ENCODE data around the gene SERPINA6.

The SERPINA6 gene

DNA sequence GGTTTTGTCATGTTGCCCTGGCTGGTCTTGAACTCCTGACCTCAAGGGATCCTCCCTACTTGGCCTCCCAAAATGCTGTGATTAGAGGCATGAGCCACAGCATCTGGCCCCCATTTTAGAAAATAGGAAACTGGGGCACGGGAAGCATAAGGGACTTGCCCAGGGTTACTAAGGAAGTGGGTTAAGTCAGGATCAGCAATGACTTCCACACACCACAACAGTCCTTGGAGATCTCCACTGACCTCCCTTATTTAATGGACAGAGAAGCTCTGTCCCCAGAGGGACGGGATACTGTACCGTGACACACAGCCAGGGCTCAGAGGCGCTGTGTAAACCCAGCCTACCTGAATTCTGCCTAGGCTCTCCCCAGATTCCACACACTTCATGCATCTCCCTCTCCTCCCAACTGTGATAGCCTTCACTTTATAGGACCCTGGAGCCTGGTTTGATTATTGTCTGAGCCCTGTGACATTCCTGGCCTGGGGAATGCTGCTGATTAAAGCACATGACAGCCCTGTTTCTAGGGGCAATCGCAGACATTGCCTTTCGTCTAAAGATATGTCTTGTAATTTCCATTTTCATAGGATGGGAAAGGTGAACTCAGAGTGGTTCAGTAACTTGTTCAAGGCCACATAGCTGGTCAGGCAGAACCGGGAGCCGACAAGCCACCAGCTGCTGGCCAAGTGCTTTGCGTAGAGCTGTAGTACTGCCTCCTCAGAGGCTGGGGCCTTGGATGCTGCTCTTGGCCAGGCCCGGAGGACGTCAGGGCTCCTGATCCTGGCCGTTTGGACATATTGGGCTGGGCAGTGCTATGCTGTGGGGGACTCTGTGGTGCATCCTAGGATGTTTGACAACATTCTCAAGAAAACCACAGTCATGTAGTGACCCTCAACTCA, 44.5 kb upstream of the SERPINA6 start:
- TF ChIP-seq, protein P1, sequence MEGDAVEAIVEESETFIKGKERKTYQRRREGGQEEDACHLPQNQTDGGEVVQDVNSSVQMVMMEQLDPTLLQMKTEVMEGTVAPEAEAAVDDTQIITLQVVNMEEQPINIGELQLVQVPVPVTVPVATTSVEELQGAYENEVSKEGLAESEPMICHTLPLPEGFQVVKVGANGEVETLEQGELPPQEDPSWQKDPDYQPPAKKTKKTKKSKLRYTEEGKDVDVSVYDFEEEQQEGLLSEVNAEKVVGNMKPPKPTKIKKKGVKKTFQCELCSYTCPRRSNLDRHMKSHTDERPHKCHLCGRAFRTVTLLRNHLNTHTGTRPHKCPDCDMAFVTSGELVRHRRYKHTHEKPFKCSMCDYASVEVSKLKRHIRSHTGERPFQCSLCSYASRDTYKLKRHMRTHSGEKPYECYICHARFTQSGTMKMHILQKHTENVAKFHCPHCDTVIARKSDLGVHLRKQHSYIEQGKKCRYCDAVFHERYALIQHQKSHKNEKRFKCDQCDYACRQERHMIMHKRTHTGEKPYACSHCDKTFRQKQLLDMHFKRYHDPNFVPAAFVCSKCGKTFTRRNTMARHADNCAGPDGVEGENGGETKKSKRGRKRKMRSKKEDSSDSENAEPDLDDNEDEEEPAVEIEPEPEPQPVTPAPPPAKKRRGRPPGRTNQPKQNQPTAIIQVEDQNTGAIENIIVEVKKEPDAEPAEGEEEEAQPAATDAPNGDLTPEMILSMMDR (conservative IDR thresholded peaks at IDR 0.05; ENCODE audit: low read depth, low read length), result no peak
- no peak overlapping the region for H3K4me3 ChIP-seq (ENCODE audit: low read length)
- no peak for DNase-seq (ENCODE audit: low read depth)

DNA sequence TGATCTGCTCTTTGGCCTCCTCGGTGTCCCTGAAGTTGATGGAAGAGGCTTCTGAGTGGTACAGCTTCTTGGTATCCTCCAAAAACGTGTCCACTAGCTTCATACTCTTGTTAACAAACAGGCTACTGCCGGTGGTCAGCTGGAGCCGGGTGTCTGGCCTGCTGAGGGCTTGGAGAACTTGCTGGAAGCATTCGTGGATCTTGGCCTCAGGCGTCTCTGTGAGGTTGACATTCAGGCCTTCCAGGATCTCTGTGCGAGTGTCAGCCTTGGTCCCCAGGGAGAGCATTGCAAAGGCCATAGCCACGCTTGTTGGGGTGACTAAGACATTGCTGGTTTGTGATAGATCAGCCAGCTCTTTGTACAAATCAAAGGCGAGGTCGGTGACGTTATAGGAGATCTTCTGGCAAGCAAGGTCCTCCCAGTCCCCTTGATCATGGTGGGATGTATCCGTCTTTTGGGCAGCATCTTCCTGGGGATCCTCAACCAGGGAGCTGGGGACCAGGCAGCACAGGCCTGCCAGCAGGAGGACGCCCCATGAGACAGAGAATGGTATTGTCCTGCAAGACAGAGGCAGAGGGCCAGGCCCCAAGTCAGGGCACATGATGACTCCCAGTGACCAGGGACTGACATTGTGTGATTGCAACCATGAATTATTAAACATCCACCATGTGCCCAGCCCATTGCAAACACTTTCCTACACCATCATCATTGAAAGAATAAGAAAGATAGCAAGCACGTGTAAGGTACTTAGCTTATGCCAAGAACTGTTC, 43.2 kb upstream of the SERPINA6 start, which contains the start of gene SERPINA2:
TSS of gene SERPINA2 (minus strand) at position 553 of the 770 bp plus-strand sequence.
- TF ChIP-seq, protein P1 (conservative IDR thresholded peaks at IDR 0.05; ENCODE audit: low read depth, low read length), result no peak
- no peak within 1 kb of the TSS for H3K4me3 ChIP-seq (ENCODE audit: low read length)
- no peak for DNase-seq (ENCODE audit: low read depth)

DNA sequence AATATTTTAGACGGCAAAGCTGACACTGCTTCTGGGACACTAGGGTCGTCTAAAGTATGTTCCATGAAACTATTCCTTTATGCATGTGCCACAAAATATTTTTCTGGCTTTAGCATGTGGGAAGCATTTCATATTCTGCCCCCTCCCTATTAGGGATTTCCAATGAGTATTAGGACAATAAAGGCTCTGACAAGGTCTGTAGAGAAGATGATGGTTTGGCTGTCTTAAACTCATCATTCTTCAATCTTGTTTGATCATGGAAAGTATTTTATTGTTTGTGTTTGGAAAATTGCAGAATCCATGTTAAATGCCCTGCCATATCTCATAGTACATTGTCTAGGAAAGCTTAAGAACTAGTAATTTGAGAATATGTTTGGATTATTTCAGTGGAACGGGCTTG, 42.5 kb upstream of the SERPINA6 start:
- TF ChIP-seq, protein P1 (conservative IDR thresholded peaks at IDR 0.05; ENCODE audit: low read depth, low read length), result no peak
- H3K4me3 ChIP-seq (ENCODE audit: low read length), result no peak overlapping the region
- DNase-seq (ENCODE audit: low read depth), result no peak

DNA sequence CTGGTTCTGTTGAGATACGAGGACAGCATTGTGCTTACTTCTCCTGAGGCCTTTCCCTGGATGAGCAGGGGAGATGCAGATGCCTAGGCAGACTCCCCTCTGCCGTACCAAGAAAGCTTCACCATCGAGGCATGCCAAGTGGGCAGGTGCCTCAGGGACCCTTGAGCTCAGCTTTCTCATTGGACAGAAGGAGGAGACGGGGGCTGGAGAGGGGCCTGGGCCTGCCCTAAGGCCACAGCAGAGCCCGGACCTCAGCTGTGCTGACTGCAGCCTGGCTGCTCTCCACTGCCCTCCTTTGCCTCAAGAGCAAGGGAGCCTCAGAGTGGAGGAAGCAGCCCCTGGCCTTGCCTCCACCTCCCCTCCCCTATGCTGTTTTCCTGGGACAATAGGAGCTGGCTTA, 41.8 kb upstream of the SERPINA6 start:
- DNase-seq (ENCODE audit: low read depth), result no peak
- H3K4me3 ChIP-seq (ENCODE audit: low read length), result no peak overlapping the region
- TF ChIP-seq, protein P1 (conservative IDR thresholded peaks at IDR 0.05; ENCODE audit: low read depth, low read length), result no peak

DNA sequence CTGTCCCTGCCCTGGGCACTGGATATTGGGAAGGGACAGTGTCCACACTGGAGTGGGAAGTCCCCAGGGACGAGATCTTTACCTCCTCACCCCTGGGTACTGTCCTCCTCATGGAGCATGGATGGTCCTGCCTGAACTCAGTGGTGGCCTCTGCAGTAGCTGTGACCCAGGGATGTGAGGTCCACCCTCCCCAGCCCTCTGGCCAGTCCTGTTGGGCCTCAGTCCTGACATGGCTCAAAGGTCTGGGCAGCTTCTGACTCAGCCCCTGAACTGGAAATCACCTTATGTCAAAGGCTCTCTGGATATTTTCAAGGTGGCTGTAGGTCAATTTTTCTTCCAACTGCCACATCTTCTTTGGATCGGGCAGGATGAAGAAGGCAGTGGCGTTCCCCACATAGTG, 40.9 kb upstream of the SERPINA6 start:
- TF ChIP-seq, protein P1 (conservative IDR thresholded peaks at IDR 0.05; ENCODE audit: low read depth, low read length), result no peak
- H3K4me3 ChIP-seq (ENCODE audit: low read length), result no peak overlapping the region
- DNase-seq (ENCODE audit: low read depth), result no peak

DNA sequence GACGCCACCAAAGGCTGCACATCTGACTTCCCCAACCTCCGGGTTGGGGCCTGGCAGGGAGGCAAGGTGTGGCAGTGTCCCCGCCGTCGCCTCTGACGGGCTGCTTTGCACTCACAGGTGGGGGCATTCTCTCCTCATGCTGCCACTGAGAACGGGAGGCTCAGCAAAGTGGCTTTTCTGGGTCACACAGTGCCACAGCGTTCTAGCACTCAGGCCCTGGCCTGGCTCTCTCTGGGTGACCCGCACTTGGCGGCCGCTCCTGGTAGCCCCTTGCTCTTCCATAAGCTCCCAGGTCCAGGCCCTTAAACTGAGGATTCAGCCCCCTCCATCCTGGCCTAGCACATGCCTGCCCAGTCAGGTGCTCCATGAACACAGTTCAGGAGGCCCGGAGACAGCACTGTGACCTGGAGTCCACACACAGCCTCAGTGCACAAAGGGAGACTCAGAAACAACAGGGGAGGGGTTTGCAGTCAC, 40.1 kb upstream of the SERPINA6 start:
- TF ChIP-seq, protein P1 (conservative IDR thresholded peaks at IDR 0.05; ENCODE audit: low read depth, low read length), result no peak
- DNase-seq (ENCODE audit: low read depth), result no peak
- H3K4me3 ChIP-seq (ENCODE audit: low read length), result no peak overlapping the region
